CD4-positive, CD25-positive, alpha-beta regulatory T cell (primary cell): Measurements from ENCODE around the gene KCNK7. TPM values are rescaled to one million over a fixed set of nuclear protein-coding genes. Genes with fewer than 3 reads are reported as not detected.

Experiments used
- ATAC-seq, 2 donors: fragments of 150-1000 bp; cut with Tn5 transposase; one replicate each; pipeline ENCODE4 v1.10.0; 2021; ENCODE audit warnings: low read depth in 2 of 2, moderate number of reproducible peaks in 2 of 2, moderate library complexity in 1 of 2
- DNase-seq, 3 donors: peaks; one replicate each; pipeline versions ENCODE4 v3.0.0 to v3.0.0-alpha.2; 2012 to 2022; ENCODE audit warnings: mixed read lengths in 1 of 3
- H3K27ac ChIP-seq: one replicate; pipeline ENCODE4 v1.7.0; 2013; ENCODE audit warnings: mild to moderate bottlenecking, low read length; ENCODE audit not compliant: insufficient read depth, poor library complexity, severe bottlenecking
- H3K27me3 ChIP-seq: one replicate; pipeline ENCODE4 v1.7.0; 2013; ENCODE audit warnings: low read length; ENCODE audit not compliant: control insufficient read depth, insufficient read depth
- H3K36me3 ChIP-seq: one replicate; pipeline ENCODE4 v1.7.0; 2013; ENCODE audit warnings: mild to moderate bottlenecking, low read length, moderate library complexity; ENCODE audit not compliant: control insufficient read depth, insufficient read depth
- H3K4me1 ChIP-seq: 2 replicates; pipeline ENCODE4 v1.7.0; 2013; ENCODE audit warnings: mild to moderate bottlenecking, low read length; ENCODE audit not compliant: insufficient read depth, control insufficient read depth, poor library complexity, severe bottlenecking
- H3K4me3 ChIP-seq: one replicate; pipeline ENCODE4 v1.7.0; 2013; ENCODE audit warnings: low read depth, mild to moderate bottlenecking, low read length, moderate library complexity
- H3K9me3 ChIP-seq, 2 experiments: 1 replicate in 1 of 2; 2 replicates in 1 of 2; pipeline ENCODE4 v1.7.0; 2013; ENCODE audit warnings: low read length in 2 of 2, mild to moderate bottlenecking in 1 of 2, moderate library complexity in 1 of 2; ENCODE audit not compliant: control insufficient read depth in 2 of 2
- H3K27ac Mint-ChIP-seq, 3 donors: one replicate each; pipeline ENCODE4 v1.8.0; 2020 to 2022; ENCODE audit warnings: mild to moderate bottlenecking in 3 of 3, mixed read lengths in 3 of 3, moderate library complexity in 2 of 3
- H3K27me3 Mint-ChIP-seq: one replicate; pipeline ENCODE4 v1.8.0; 2022; ENCODE audit warnings: mild to moderate bottlenecking, mixed read lengths
- H3K36me3 Mint-ChIP-seq: one replicate; pipeline ENCODE4 v1.8.0; 2020; ENCODE audit warnings: mixed read lengths
- H3K4me1 Mint-ChIP-seq, 4 donors: one replicate each; pipeline ENCODE4 v1.8.0; 2020 to 2022; ENCODE audit warnings: mixed read lengths in 4 of 4, mild to moderate bottlenecking in 1 of 4
- H3K4me3 Mint-ChIP-seq, 4 donors: one replicate each; pipeline ENCODE4 v1.8.0; 2020 to 2022; ENCODE audit warnings: mild to moderate bottlenecking in 4 of 4, mixed read lengths in 4 of 4, moderate library complexity in 3 of 4
- H3K9me3 Mint-ChIP-seq, 7 donors: one replicate each; pipeline ENCODE4 v1.8.0; 2020 to 2022; ENCODE audit warnings: mixed read lengths in 7 of 7, mild to moderate bottlenecking in 3 of 7, moderate library complexity in 2 of 7
- polyA plus RNA-seq, 4 donors: library from polyadenylated mRNA; unstranded; fragments of 300-500 nt; fragmentation: Illumina TruSeq; gene quantifications; one replicate each; pipeline ENCODE4 v1.2.3, GENCODE V29; 2021
- total RNA-seq: library from RNA; stranded (reverse); gene quantifications from one replicate; pipeline ENCODE4 v1.2.3, GENCODE V29; 2022

Gene KCNK7, protein sequence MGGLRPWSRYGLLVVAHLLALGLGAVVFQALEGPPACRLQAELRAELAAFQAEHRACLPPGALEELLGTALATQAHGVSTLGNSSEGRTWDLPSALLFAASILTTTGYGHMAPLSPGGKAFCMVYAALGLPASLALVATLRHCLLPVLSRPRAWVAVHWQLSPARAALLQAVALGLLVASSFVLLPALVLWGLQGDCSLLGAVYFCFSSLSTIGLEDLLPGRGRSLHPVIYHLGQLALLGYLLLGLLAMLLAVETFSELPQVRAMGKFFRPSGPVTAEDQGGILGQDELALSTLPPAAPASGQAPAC
- 5.5 TPM for total RNA-seq
- 1 to 10 TPM in 1 of 4 donors, under 1 TPM in 2, not detected in 1; 0.19 to 1.5 (median 0.76) TPM for polyA plus RNA-seq

DNA sequence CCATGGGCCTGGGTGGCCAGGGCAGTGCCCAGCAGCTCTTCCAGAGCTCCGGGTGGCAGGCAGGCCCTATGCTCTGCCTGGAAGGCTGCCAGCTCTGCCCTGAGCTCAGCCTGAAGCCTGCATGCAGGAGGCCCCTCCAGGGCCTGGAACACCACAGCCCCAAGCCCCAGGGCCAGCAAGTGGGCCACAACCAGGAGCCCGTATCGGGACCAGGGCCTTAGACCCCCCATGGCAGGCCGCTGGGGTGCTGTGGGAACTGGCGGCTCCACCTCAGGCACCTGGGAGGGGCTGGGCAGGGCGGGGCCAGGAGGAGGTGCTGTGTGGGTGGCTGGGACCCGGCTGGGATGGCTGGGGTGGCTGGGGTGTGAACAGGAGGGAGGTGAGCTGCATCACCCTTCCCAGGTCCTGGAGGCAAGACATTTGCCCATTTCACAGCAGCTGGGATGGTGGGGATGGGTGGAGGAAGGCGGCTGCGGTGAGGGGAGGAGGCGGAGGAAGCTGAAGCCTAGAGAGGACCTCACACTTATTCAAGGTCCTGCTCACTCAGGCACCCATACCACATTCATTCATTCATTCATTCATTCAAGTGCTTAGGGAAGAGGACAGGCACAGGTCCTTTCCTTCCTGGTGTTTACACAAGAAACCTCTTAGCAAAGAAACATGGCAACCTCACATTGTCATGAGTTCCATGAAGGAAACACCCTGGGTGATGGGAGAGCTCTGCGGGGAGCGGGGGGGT, at the start of gene KCNK7:
KCNK7 (minus strand) TSS at position 258 of the 739 bp plus-strand sequence; CDS start at position 230, 28 bp downstream.
- peak in 1 of 2 donors; percentile 14 for ATAC-seq
- no peaks in the 10 kb centered on the region for H3K27me3 Mint-ChIP-seq
- H3K27ac Mint-ChIP-seq: peak within 1 kb of the TSS; percentile 20 to 75 (median 32)
- no peaks in the 10 kb centered on the region for H3K27me3 ChIP-seq
- H3K27ac ChIP-seq: no peak within 1 kb of the TSS
- H3K4me1 ChIP-seq: peaks cover 10% of the 10 kb centered on the region
- no peak within 1 kb of the TSS for H3K4me3 Mint-ChIP-seq
- no peaks in the 10 kb centered on the region for H3K9me3 ChIP-seq
- H3K36me3 Mint-ChIP-seq: peaks cover 3% of the 10 kb centered on the region
- peaks cover 13% of the 10 kb centered on the region for H3K36me3 ChIP-seq
- H3K4me1 Mint-ChIP-seq: peaks cover 0 to 23% (median 6%) of the 10 kb centered on the region in 4 donors
- no peaks in the 10 kb centered on the region for H3K9me3 Mint-ChIP-seq
- DNase-seq: no peak
- H3K4me3 ChIP-seq: no peak within 1 kb of the TSS

DNA sequence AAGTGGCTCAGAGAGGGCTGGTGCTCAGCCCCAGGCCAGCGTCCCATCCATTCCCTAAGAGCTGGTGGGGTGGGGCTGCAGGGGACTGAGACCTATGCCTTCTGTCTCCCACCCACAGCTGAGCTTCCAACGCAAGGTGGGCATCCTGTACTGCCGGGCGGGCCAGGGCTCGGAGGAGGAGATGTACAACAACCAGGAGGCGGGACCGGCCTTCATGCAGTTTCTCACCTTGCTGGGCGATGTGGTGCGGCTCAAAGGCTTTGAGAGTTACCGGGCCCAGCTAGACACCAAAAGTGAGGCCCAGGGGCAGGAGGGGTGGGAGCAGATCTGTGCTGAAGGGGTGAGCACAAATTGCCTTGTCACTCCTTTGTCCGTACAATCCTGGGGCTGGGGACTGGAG, 49.2 kb upstream of the KCNK7 start:
- no peaks in the 10 kb centered on the region for H3K27me3 Mint-ChIP-seq
- Histone ChIP-seq H3K36me3 (peaks cover 57% of the 10 kb centered on the region), H3K27me3 (no peaks in the 10 kb centered on the region), H3K9me3 (no peaks in the 10 kb centered on the region), H3K27ac (no peak overlapping the region), H3K4me1 (peaks cover 38% of the 10 kb centered on the region), H3K4me3 (no peak overlapping the region)
- H3K9me3 Mint-ChIP-seq: no peaks in the 10 kb centered on the region
- H3K36me3 Mint-ChIP-seq: peaks cover 16% of the 10 kb centered on the region
- H3K27ac Mint-ChIP-seq: no peak overlapping the region
- ATAC-seq: no peak
- no peak for DNase-seq
- peaks cover 0 to 41% (median 13%) of the 10 kb centered on the region in 4 donors for H3K4me1 Mint-ChIP-seq
- H3K4me3 Mint-ChIP-seq: no peak overlapping the region

DNA sequence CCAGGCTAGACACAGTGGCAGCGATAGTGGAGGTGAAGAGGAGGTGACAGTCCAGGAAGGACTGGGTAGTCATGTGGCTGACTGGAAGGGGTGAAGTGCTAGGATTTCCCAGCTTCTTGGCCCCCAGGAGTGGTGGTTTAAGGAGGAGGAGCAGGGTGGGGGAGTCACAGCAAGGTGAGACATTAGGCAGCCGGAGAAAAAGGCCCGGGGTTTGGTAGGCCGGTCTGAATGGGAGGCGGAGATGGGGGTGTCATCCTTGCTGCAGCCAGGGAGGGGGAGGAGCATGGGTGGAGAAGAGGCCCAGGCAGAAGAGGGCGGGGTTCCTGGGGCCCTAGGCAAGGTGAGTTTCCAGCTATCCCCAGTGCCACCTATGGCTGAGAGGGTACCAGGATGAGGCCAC, 48.4 kb upstream of the KCNK7 start:
- Mint-ChIP-seq H3K36me3 (peaks cover 16% of the 10 kb centered on the region), H3K27ac (peak overlapping the region; percentile 55 to 77 (median 58)), H3K4me3 (peak overlapping the region in 2 of 4 donors; percentile 52 to 81), H3K27me3 (no peaks in the 10 kb centered on the region), H3K4me1 (peaks cover 0 to 50% (median 18%) of the 10 kb centered on the region in 4 donors), H3K9me3 (no peaks in the 10 kb centered on the region)
- no peak for DNase-seq
- H3K4me3 ChIP-seq: no peak overlapping the region
- H3K36me3 ChIP-seq: peaks cover 48% of the 10 kb centered on the region
- no peak overlapping the region for H3K27ac ChIP-seq
- no peaks in the 10 kb centered on the region for H3K27me3 ChIP-seq
- peaks cover 47% of the 10 kb centered on the region for H3K4me1 ChIP-seq
- no peak for ATAC-seq
- H3K9me3 ChIP-seq: no peaks in the 10 kb centered on the region

DNA sequence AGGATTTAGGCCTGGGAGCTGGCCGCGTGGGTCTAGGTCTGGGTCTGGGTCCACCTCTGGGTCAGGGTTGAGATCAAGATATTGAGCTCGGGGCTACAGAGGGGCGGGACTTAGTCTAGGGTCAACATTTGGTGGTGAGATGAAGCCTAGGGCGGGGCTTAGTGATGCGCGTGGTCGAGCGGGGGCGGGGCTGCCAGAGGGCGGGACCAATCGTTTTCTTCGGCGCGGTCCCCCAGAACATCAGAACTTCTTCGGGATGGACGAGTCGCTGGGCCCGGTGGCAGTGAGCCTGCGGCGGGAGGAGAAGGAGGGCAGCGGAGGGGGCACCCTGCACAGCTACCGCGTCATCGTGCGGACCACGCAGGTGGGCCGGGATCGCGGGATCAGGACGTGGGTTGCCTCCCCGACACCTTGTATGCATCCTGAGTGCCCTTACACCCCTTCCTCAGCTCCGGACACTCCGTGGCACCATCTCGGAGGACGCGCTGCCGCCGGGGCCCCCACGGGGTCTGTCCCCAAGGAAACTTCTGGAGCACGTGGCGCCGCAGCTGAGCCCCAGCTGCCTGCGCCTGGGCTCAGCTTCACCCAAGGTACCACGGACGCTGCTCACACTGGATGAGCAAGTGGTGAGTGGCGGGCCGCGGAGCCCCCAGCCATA, 46.5 kb upstream of the KCNK7 start:
- no peak for DNase-seq
- H3K36me3 ChIP-seq: peaks cover 40% of the 10 kb centered on the region
- peak overlapping the region; percentile 87 to 97 (median 89) for H3K27ac Mint-ChIP-seq

DNA sequence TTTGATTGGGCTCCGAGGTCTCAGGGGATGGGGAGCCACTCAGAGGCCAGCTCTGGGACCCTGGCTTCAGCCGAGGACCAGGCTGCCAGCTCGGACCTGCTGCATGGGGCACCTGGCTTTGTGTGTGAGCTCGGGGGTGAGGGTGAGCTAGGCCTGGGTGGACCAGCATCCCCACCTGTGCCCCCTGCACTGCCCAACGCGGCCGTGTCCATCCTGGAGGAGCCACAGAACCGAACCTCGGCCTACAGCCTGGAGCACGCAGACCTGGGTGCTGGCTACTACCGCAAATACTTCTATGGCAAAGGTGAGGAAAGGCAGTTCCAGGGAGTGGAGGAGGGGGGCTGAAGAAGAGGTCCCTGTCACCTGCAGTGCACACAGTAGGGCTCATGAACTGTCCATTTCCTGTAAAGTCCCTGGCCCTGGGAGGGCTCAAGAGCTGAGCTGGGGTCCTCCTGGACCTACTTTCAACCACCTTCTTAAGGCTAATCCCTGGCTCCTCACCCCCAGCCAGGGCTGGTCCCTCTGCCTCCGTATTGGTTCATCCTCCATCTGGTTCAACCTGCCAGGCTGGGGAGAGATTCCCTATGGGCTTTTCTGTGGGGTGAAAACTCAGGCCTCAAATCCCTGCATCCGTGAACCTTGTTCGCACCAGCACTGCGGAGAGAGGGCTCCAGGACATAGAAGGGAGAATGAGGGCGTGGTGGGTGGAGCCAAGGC, 45.9 kb upstream of the KCNK7 start:
- H3K36me3 Mint-ChIP-seq: peaks cover 19% of the 10 kb centered on the region
- H3K4me1 Mint-ChIP-seq: peaks cover 0 to 69% (median 26%) of the 10 kb centered on the region in 4 donors
- Histone ChIP-seq H3K4me1 (peaks cover 64% of the 10 kb centered on the region), H3K27me3 (no peaks in the 10 kb centered on the region), H3K9me3 (no peaks in the 10 kb centered on the region), H3K36me3 (peaks cover 42% of the 10 kb centered on the region), H3K27ac (peak overlapping the region; percentile 91), H3K4me3 (peak overlapping the region; percentile 37)
- peak overlapping the region; percentile 87 to 97 (median 89) for H3K27ac Mint-ChIP-seq
- H3K4me3 Mint-ChIP-seq: peak overlapping the region; percentile 58 to 92 (median 84)
- DNase-seq (no peak), ATAC-seq (no peak)
- H3K9me3 Mint-ChIP-seq: no peaks in the 10 kb centered on the region
- no peaks in the 10 kb centered on the region for H3K27me3 Mint-ChIP-seq

More for the DNA sequence above, 46.5 kb upstream of the KCNK7 start:
- Histone ChIP-seq H3K4me1 (peaks cover 62% of the 10 kb centered on the region), H3K4me3 (peak overlapping the region; percentile 32), H3K27ac (peak overlapping the region; percentile 91), H3K27me3 (no peaks in the 10 kb centered on the region), H3K9me3 (no peaks in the 10 kb centered on the region)
- no peaks in the 10 kb centered on the region for H3K27me3 Mint-ChIP-seq
- H3K9me3 Mint-ChIP-seq: no peaks in the 10 kb centered on the region
- no peak for ATAC-seq
- H3K4me1 Mint-ChIP-seq: peaks cover 0 to 64% (median 26%) of the 10 kb centered on the region in 4 donors
- peaks cover 16% of the 10 kb centered on the region for H3K36me3 Mint-ChIP-seq
- peak overlapping the region; percentile 58 to 92 (median 84) for H3K4me3 Mint-ChIP-seq

DNA sequence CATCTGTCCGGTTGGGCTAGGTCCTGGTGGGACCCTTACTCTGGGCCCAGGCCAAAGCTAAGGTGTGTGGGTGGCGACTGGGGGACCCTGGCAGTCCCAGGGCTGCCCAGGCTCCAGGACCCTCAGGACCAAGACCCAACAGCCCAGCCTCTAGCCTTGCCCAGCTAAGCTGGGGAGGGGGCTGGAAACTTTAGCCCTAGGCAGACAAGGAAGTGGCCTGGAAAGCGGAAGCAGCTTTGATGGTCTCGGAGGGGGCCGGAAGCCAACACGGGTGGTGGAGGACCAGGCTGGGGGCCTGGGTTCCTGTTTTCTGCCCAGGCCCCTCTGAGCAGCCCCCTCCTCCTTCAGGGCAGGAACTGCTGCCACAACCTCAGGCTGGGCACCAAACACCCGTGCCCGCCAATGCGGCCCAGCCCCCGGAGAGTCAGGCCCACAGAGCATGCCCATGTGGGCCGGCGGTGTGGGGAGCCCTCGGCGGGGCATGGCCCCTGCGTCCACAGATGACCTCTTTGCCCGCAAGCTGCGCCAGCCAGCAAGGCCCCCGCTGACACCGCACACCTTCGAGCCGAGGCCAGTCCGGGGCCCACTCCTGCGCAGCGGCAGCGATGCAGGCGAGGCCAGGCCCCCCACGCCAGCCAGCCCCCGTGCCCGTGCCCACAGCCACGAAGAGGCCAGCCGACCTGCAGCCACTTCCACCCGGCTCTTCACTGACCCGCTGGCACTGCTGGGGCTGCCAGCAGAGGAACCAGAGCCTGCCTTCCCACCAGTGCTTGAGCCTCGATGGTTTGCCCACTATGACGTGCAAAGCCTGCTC, 45.1 kb upstream of the KCNK7 start:
- H3K27ac ChIP-seq: peak overlapping the region; percentile 91
- Mint-ChIP-seq H3K36me3 (peaks cover 18% of the 10 kb centered on the region), H3K4me1 (peaks cover 0 to 68% (median 26%) of the 10 kb centered on the region in 4 donors), H3K27me3 (no peaks in the 10 kb centered on the region), H3K4me3 (peak overlapping the region; percentile 90 to 97 (median 94)), H3K27ac (peak overlapping the region; percentile 91 to 97 (median 97)), H3K9me3 (no peaks in the 10 kb centered on the region)
- no peaks in the 10 kb centered on the region for H3K27me3 ChIP-seq
- H3K4me1 ChIP-seq: peaks cover 64% of the 10 kb centered on the region
- no peaks in the 10 kb centered on the region for H3K9me3 ChIP-seq
- DNase-seq (peak; percentile 20 to 77 (median 45)), ATAC-seq (peak in 1 of 2 donors; percentile 9)
- peaks cover 40% of the 10 kb centered on the region for H3K36me3 ChIP-seq
- H3K4me3 ChIP-seq: peak overlapping the region; percentile 73
